ENCODE results near the gene MYG1.

GRCh38 chr12:53258541-53259539, 40.7 kb upstream of the MYG1 start:
- no peak for TF ChIP-seq POLR2A (IDR thresholded peaks at IDR 0.05)
- no peak for TF ChIP-seq CTCF (IDR thresholded peaks at IDR 0.05)
- TF ChIP-seq POLR2AphosphoS5 (IDR thresholded peaks at IDR 0.05), result no peak

All from prostate gland (tissue), 2 donors.